A549 treated with dexamethasone at 1 μM for 4 hours (cell line): ENCODE measurements around the gene TMEM115. TPM values are rescaled to one million over a fixed set of nuclear protein-coding genes. Genes with fewer than 3 reads are reported as not detected.

ENCODE experiments used
- total RNA-seq: library from RNA; stranded (reverse); fragments of 200-300 nt; extraction: Qiagen RNA extraction; gene quantifications from 5 replicates; pipeline ENCODE4 v1.2.3, GENCODE V29; 2022

TMEM115 gene, protein sequence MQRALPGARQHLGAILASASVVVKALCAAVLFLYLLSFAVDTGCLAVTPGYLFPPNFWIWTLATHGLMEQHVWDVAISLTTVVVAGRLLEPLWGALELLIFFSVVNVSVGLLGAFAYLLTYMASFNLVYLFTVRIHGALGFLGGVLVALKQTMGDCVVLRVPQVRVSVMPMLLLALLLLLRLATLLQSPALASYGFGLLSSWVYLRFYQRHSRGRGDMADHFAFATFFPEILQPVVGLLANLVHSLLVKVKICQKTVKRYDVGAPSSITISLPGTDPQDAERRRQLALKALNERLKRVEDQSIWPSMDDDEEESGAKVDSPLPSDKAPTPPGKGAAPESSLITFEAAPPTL
- 37.1 to 50.9 TPM (median 49.1 TPM) in 5 replicates for total RNA-seq

DNA sequence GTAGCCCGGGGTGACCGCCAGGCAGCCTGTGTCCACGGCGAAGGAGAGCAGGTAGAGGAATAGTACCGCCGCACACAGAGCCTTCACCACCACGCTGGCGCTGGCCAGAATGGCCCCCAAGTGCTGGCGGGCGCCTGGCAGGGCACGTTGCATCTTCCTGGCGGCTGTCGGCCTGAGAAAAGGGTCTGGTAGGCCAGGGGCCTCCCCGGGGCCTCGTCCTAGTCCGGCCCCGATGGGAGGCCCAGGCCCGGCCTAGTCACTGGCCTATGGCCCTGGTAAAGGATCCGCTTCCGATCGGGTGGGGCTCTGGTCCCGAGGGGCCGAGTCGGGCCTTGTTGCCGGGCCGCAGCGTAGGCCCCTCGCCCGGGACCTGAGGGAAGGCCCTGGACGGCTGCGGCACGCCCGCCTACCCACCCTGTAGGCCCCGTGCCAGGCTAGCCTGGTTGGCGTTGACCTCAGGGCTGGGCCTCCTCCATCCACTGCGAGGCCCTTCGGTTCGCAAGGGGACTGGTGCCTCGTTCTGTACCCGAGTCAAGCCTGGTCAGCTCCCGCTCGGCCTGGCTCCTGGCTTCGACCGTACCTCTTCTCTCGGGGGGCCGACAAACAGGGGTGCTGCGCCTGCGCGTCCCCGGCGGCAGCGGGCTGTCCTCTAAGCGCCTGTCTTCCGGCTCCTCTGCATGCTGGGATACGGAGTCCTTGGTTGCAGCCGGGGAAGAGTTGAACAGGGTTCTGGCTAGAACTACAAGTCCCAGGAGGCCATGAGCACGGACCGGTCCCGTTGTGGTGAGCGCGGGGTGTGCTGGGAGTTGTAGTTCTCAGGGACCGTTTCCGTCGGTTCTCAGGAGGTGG lies at the start of gene TMEM115:
Gene TMEM115 (minus strand): TSS at position 611 of the 849 bp plus-strand sequence. CDS start 458 bp downstream, at position 153.

DNA sequence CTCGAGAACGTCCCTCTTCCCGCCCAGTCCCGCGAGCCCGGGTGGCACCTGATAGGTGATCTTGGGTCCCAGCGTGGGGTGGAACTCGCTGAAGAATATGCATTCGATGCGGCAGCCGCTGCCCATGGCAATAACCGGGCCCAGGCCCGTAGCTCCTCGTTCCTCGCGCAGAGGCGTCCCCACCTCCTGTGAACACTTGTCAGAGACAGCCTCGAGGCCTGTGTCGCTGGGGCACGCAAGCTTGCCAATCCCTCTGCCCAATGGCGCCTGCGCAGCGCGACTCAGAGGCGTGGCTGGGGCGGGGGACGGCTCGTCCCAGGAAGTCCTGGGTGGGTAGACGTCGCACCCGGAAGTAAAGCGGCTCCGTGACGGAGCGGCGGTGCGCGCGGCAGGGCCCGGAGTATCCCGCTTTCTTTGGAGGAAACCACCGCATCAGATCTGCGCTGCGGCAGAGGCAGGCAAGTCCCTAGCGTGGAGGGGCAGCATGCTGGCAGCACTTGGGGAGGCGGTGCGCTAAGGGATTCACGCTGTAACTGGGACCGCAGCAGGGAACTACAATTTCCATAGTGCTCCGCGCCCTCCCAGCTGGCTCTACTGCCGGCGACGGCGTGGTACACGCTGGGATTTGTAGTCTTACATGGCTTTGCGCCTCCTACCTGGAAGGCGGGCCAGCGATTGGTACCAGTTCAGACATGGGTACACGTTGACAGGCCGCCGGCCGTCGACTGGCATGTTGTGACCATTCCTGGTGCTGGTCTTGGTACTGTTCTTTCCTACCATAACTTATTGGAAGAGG lies 8.6 kb downstream of the TMEM115 start, which contains the start of the genes CYB561D2 and NPRL2:
Gene CYB561D2 (plus strand): TSS at position 336 of the 796 bp plus-strand sequence. CDS start 572 bp downstream, outside the sequence.
Gene NPRL2 (minus strand): TSS at position 249 of the 796 bp plus-strand sequence. CDS start 123 bp downstream, at position 126.

DNA sequence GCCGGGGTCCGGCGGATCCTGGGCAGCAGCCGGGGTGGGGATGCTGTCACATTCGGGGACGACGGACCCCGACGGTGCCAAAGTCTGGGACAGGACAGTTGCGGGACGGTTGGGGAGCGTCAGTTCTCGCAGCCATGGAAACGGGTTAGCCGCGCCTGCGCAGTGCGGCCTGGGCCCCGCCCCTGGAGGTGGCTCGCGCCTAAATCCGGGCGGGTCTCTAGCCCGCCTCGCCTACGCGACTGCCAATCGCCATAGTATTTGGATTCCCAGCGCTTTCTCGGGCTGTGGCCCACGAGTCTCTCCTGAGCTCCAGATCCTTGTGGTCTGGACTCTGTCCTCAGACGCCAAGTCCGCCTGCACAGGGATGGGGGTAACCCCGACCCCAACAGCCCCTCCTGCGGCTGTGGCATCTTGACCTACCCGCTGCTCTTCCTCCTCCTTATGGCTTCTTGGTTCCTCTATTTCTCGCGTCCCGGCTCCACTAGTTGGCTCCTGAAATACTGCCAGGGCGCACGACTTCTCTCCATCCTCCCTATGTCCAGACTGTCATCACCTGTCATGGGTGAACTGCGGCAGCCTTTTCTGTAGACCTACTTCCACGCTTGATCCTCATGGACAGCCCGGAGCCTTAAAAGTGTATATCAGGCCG lies 13.6 kb downstream of the TMEM115 start, which contains the start of gene ZMYND10:
Gene ZMYND10 (minus strand): TSS at position 147 of the 649 bp plus-strand sequence. CDS start 153 bp downstream, outside the sequence.

DNA sequence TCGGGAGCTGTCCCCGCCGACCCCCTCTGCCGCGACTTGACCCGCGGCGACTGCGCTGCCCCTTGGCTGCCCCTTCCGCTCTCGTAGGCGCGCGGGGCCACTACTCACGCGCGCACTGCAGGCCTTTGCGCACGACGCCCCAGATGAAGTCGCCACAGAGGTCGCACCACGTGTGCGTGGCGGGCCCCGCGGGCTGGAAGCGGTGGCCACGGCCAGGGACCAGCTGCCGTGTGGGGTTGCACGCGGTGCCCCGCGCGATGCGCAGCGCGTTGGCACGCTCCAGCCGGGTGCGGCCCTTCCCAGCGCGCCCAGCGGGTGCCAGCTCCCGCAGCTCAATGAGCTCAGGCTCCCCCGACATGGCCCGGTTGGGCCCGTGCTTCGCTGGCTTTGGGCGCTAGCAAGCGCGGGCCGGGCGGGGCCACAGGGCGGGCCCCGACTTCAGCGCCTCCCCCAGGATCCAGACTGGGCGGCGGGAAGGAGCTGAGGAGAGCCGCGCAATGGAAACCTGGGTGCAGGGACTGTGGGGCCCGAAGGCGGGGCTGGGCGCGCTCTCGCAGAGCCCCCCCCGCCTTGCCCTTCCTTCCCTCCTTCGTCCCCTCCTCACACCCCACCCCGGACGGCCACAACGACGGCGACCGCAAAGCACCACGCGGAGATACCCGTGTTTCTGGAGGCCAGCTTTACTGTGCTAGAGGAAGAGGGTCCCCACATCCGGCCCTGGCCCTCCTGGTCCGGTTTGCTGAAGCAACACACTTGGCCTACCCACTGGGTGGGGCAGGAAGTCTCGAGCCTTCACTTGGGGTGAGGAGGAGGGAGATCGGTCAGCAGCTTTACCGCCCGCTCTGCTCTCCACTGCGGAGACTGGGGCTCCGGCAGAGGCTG lies 18.6 kb downstream of the TMEM115 start, which contains the start of gene RASSF1:
Gene RASSF1 (minus strand): TSS at position 389 of the 882 bp plus-strand sequence. CDS start 31 bp downstream, at position 358.

DNA sequence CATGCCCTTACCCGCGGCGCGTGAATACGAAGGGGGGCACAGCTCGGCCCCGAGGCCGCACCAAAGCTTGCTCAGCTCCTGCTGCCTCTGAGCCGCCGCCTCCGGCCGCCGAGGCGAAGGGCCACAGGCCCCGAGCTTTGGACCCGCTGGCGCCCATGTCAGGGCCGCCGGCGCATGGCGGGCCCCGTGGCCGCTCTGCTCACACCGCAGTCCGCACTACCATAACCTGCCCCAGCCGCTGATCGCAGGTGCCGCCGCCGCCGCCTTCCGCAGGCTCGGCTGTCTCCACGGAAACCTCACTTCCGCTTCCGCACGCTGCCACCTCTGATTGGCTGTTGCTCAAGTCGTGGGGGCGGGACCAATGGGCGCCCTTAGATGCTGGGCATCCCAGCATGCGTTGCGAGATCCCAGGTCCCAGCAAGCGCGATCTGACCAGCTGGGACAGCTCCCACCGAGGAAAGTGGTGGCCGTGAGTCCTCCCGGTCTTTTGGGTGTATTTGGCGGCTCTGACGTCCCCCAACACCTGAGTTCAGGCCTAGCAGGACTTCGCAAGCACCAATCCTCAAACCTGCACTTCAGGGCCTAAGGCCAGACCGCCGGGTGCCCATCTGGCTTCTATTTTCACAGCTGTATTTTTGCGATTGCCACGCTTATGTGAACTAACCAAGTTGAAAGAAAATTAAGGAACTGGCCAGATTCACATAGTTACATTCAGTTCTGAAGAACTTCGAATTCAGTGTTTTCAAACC lies 31.2 kb downstream of the TMEM115 start, which contains the start of gene TUSC2:
Gene TUSC2 (minus strand): TSS at position 281 of the 749 bp plus-strand sequence. CDS start 124 bp downstream, at position 157.

DNA sequence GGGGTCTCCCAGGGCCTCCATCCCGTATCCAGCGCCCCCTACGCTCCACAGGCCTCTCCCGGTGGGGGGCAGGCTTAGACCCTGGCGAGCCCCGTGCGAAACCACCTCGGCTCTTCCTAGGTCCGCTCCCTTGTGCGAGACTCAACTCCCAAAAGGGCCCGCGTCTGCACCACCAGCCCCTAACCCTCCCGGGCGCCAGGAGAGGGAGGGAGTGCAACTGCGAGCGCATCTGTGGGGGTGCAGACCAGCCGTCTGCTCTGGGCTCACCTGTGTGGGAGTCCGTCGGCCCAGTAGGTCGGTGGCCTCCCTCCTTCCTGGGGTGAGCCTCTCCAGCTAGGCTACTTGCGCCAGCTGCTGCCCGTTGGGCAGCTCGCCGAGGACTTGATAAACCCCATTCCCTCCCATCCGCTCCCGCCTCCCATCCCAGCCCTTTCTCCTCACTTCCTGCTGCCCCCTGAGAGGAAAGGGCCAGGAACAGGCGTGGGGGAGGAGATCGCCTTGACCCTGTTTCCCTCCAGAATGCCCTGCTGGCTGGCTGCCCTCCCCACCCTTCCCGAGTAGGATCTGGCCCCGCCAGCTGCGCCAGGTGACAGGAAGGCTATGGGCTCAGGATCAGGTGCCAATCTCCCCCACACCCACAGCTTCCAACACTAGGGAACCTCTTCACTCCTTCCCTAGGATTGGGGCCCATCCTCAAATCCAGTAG lies 36.8 kb downstream of the TMEM115 start, which contains the start of gene HYAL2:
Gene HYAL2 (minus strand): TSS at position 360 of the 706 bp plus-strand sequence. CDS start 2,256 bp downstream, outside the sequence.

Other genes starting within 250 kb of the TMEM115 start
- gene SEMA3F, start 204.2 kb downstream of the TMEM115 start, total RNA-seq, result 13.4 to 22.0 TPM (median 19.5 TPM) in 5 replicates
- gene GNAT1, start 167.9 kb downstream of the TMEM115 start, total RNA-seq, result 0.03 to 0.48 TPM (median 0.21 TPM) in 4 of 5 replicates, not detected in the other
- gene SLC38A3, start 154.2 kb downstream of the TMEM115 start, total RNA-seq, result 0.05 to 0.22 TPM (median 0.06 TPM) in 4 of 5 replicates, not detected in the other
- gene GNAI2, start 123.3 kb downstream of the TMEM115 start, total RNA-seq, result 34.0 to 49.8 TPM (median 46.8 TPM) in 5 replicates
- gene SEMA3B, start 90.4 kb downstream of the TMEM115 start, total RNA-seq, result 5.0 to 7.7 TPM (median 6.3 TPM) in 5 replicates
- not detected in 5 replicates for gene LSMEM2, start 80.4 kb downstream of the TMEM115 start, total RNA-seq
- gene IFRD2, start 67.1 kb downstream of the TMEM115 start, total RNA-seq, result 66.6 to 89.9 TPM (median 85.4 TPM) in 5 replicates
- 7.0 to 9.9 TPM (median 8.8 TPM) in 5 replicates for gene HYAL3, start 60.1 kb downstream of the TMEM115 start, total RNA-seq
- 4.3 to 7.9 TPM (median 6.4 TPM) in 5 replicates for gene NAA80, start 60.1 kb downstream of the TMEM115 start, total RNA-seq
- gene HYAL1, start 55.9 kb downstream of the TMEM115 start, total RNA-seq, result 0.40 to 0.69 TPM (median 0.57 TPM) in 5 replicates
- gene HYAL2, start 36.8 kb downstream of the TMEM115 start, total RNA-seq, result 21.2 to 33.5 TPM (median 29.2 TPM) in 5 replicates
- 22.6 to 36.7 TPM (median 34.6 TPM) in 5 replicates for gene TUSC2, start 31.3 kb downstream of the TMEM115 start, total RNA-seq
- 15.1 to 17.6 TPM (median 17.2 TPM) in 5 replicates for gene RASSF1, start 18.7 kb downstream of the TMEM115 start, total RNA-seq
- 0.71 to 1.3 TPM (median 1.0 TPM) in 5 replicates for gene ZMYND10, start 13.8 kb downstream of the TMEM115 start, total RNA-seq
- gene NPRL2, start 8.7 kb downstream of the TMEM115 start, total RNA-seq, result 12.2 to 13.5 TPM (median 12.7 TPM) in 5 replicates
- gene CYB561D2, start 8.7 kb downstream of the TMEM115 start, total RNA-seq, result 13.8 to 17.4 TPM (median 15.7 TPM) in 5 replicates
- gene CACNA2D2, start 144.1 kb upstream of the TMEM115 start, total RNA-seq, result 0.48 to 0.77 TPM (median 0.67 TPM) in 5 replicates
- gene C3orf18, start 208.2 kb upstream of the TMEM115 start, total RNA-seq, result 1.9 to 2.9 TPM (median 2.7 TPM) in 5 replicates
- gene HEMK1, start 210.0 kb upstream of the TMEM115 start, total RNA-seq, result 4.7 to 6.9 TPM (median 6.5 TPM) in 5 replicates